ENCODE results near the gene ACTMAP.

ACTMAP gene

GRCh38 chr19:40762754-40763470 lies 12.6 kb upstream of the ACTMAP start:
- no peak overlapping the region for H3K4me3 ChIP-seq (ENCODE audit: low read depth, low read length)
- no peak for TF ChIP-seq CTCF (IDR thresholded peaks at IDR 0.05; ENCODE audit: control insufficient read depth, extremely low read depth, insufficient read depth)
- no peak for DNase-seq (ENCODE audit: low read depth)

GRCh38 chr19:40759352-40759751 lies 9.1 kb upstream of the ACTMAP start:
- H3K4me3 ChIP-seq (ENCODE audit: low read depth, low read length): no peak overlapping the region
- no peak for TF ChIP-seq CTCF (IDR thresholded peaks at IDR 0.05; ENCODE audit: control insufficient read depth, extremely low read depth, insufficient read depth)

GRCh38 chr19:40758491-40758890 lies 8.2 kb upstream of the ACTMAP start:
- no peak for DNase-seq (ENCODE audit: low read depth)
- no peak for TF ChIP-seq CTCF (IDR thresholded peaks at IDR 0.05; ENCODE audit: control insufficient read depth, extremely low read depth, insufficient read depth)

More at GRCh38 chr19:40759352-40759751, 9.1 kb upstream of the ACTMAP start:
- no peak for DNase-seq (ENCODE audit: low read depth)

GRCh38 chr19:40756502-40757110 lies 6.3 kb upstream of the ACTMAP start:
- no peak for DNase-seq (ENCODE audit: low read depth)
- TF ChIP-seq CTCF (IDR thresholded peaks at IDR 0.05; ENCODE audit: control insufficient read depth, extremely low read depth, insufficient read depth): no peak

More at GRCh38 chr19:40758491-40758890, 8.2 kb upstream of the ACTMAP start:
- no peak overlapping the region for H3K4me3 ChIP-seq (ENCODE audit: low read depth, low read length)

GRCh38 chr19:40755791-40756190 lies 5.5 kb upstream of the ACTMAP start:
- no peak for TF ChIP-seq CTCF (IDR thresholded peaks at IDR 0.05; ENCODE audit: control insufficient read depth, extremely low read depth, insufficient read depth)
- DNase-seq (ENCODE audit: low read depth): no peak
- no peak overlapping the region for H3K4me3 ChIP-seq (ENCODE audit: low read depth, low read length)

More at GRCh38 chr19:40756502-40757110, 6.3 kb upstream of the ACTMAP start:
- no peak overlapping the region for H3K4me3 ChIP-seq (ENCODE audit: low read depth, low read length)

- H3K4me3 ChIP-seq (ENCODE audit: low read depth, low read length): no peak overlapping the region
- DNase-seq (ENCODE audit: low read depth): no peak
- TF ChIP-seq CTCF (IDR thresholded peaks at IDR 0.05; ENCODE audit: control insufficient read depth, extremely low read depth, insufficient read depth): no peak
Observed at GRCh38 chr19:40755248-40755624, 5.0 kb upstream of the ACTMAP start.

Data from LNCaP clone FGC (cell line).